OCI-LY1 (cell line): ENCODE measurements around the gene FYB1.

Source experiments
- H2AFZ ChIP-seq: fragments of 200-600 bp; sonication (generic), shearing (Covaris generic); 2 replicates; pipeline ENCODE4 v1.6.0; 2014; ENCODE audit warnings: antibody characterized with exemption, mild to moderate bottlenecking, low read length
- H3F3A ChIP-seq: fragments of 200-600 bp; sonication (generic), shearing (Covaris generic); 2 replicates; pipeline ENCODE4 v1.6.0; 2014; ENCODE audit warnings: mild to moderate bottlenecking, antibody characterized with exemption, low read length, moderate library complexity; ENCODE audit not compliant: insufficient read depth
- H3K27ac ChIP-seq: fragments of 200-600 bp; sonication (generic); 2 replicates; pipeline ENCODE4 v1.5.1; 2014; ENCODE audit warnings: low read length, mixed run types, mild to moderate bottlenecking, low read depth; ENCODE audit not compliant: poor library complexity, severe bottlenecking
- H3K27me3 ChIP-seq: fragments of 200-600 bp; sonication (generic); 2 replicates; pipeline ENCODE4 v1.6.0; 2014; ENCODE audit warnings: antibody characterized with exemption, mild to moderate bottlenecking, low read length, moderate library complexity; ENCODE audit not compliant: insufficient read depth
- H3K36me3 ChIP-seq: fragments of 200-600 bp; sonication (generic); 2 replicates; pipeline ENCODE4 v1.6.1; 2014; ENCODE audit warnings: mild to moderate bottlenecking, antibody characterized with exemption, low read length, moderate library complexity, mixed read lengths; ENCODE audit not compliant: insufficient read depth
- H3K4me1 ChIP-seq: fragments of 200-600 bp; sonication (generic); 2 replicates; pipeline ENCODE4 v1.5.1; 2014; ENCODE audit warnings: mild to moderate bottlenecking, low read length, moderate library complexity; ENCODE audit not compliant: insufficient read depth, severe bottlenecking
- H3K4me2 ChIP-seq: fragments of 200-600 bp; sonication (generic), shearing (Covaris generic); 2 replicates; pipeline ENCODE4 v1.6.1; 2014; ENCODE audit warnings: low read length
- H3K4me3 ChIP-seq: fragments of 200-600 bp; sonication (generic); 2 replicates; pipeline ENCODE4 v1.5.1; 2014; ENCODE audit warnings: low read length, low read depth, mild to moderate bottlenecking, mixed read lengths; ENCODE audit not compliant: poor library complexity, severe bottlenecking
- H3K79me2 ChIP-seq: fragments of 200-600 bp; shearing (Covaris generic); 2 replicates; pipeline ENCODE4 v1.6.1; 2016; ENCODE audit warnings: mixed run types, low read length, mixed read lengths; ENCODE audit not compliant: insufficient read depth
- H3K9ac ChIP-seq: fragments of 200-600 bp; sonication (generic), shearing (Covaris generic); 2 replicates; pipeline ENCODE4 v1.6.1; 2014; ENCODE audit warnings: mild to moderate bottlenecking, low read length, mixed read lengths
- H3K9me2 ChIP-seq: fragments of 200-600 bp; sonication (generic), shearing (Covaris generic); 2 replicates; pipeline ENCODE4 v1.6.1; 2014; ENCODE audit warnings: low read depth, mild to moderate bottlenecking, low read length, mixed read lengths
- H3K9me3 ChIP-seq: fragments of 200-600 bp; shearing (Covaris generic); 2 replicates; pipeline ENCODE4 v1.6.1; 2014; ENCODE audit warnings: low read length, mixed read lengths
- H4K20me1 ChIP-seq: fragments of 200-600 bp; sonication (generic), shearing (Covaris generic); 2 replicates; pipeline ENCODE4 v1.6.0; 2016; ENCODE audit warnings: mild to moderate bottlenecking, low read length; ENCODE audit not compliant: insufficient read depth
- CTCF ChIP-seq: fragments of 200-600 bp; sonication (generic), shearing (Covaris generic); IDR thresholded peaks from 2 replicates; pipeline ENCODE4 v1.5.1; 2017; ENCODE audit warnings: mild to moderate bottlenecking, antibody characterized with exemption, low read length, moderate library complexity, mixed read lengths
- EZH2 ChIP-seq: fragments of 200-600 bp; sonication (generic), shearing (Covaris generic); IDR thresholded peaks from 2 replicates; pipeline ENCODE4 v1.8.0; 2017; ENCODE audit warnings: borderline replicate concordance, mixed run types, mild to moderate bottlenecking, antibody characterized with exemption, low read length, moderate library complexity, mixed read lengths

FYB1 gene

GRCh38 chr5:39072925-39073766, 146.2 kb downstream of the FYB1 start:
- no peaks in the 10 kb centered on the region for H4K20me1 ChIP-seq
- H3K4me1 ChIP-seq = peaks cover 42% of the 10 kb centered on the region
- no peak for TF ChIP-seq CTCF
- TF ChIP-seq EZH2 = no peak
- H3K9me2 ChIP-seq = no peaks in the 10 kb centered on the region
- H3K9me3 ChIP-seq = 0 out of 2 replicates have a peak, but pooled peaks cover 2% of the 10 kb centered on the region
- peak overlapping the region; percentile 96 for H3K9ac ChIP-seq
- peaks cover 23% of the 10 kb centered on the region for H3K36me3 ChIP-seq
- no peaks in the 10 kb centered on the region for H3K27me3 ChIP-seq
- no peaks in the 10 kb centered on the region for H3F3A ChIP-seq
- peak overlapping the region; percentile 80 for H3K4me2 ChIP-seq
- H3K27ac ChIP-seq = peak overlapping the region; percentile 77
- H2AFZ ChIP-seq = no peak overlapping the region
- peaks cover 52% of the 10 kb centered on the region for H3K79me2 ChIP-seq
- H3K4me3 ChIP-seq = peak overlapping the region; percentile 96

GRCh38 chr5:39068099-39068498, 151.3 kb downstream of the FYB1 start:
- H3K27ac ChIP-seq = no peak overlapping the region

GRCh38 chr5:39064450-39064849, 154.9 kb downstream of the FYB1 start:
- H4K20me1 ChIP-seq = no peaks in the 10 kb centered on the region
- H3K4me3 ChIP-seq = no peak overlapping the region
- peaks cover 89% of the 10 kb centered on the region for H3K79me2 ChIP-seq
- H2AFZ ChIP-seq = no peak overlapping the region
- H3K9me3 ChIP-seq = peaks cover 20% of the 10 kb centered on the region
- no peak for TF ChIP-seq EZH2
- no peak for TF ChIP-seq CTCF
- no peaks in the 10 kb centered on the region for H3K9me2 ChIP-seq
- no peaks in the 10 kb centered on the region for H3K27me3 ChIP-seq
- H3K9ac ChIP-seq = no peak overlapping the region
- H3K4me2 ChIP-seq = no peak overlapping the region
- H3K4me1 ChIP-seq = no peaks in the 10 kb centered on the region
- no peaks in the 10 kb centered on the region for H3F3A ChIP-seq
- H3K36me3 ChIP-seq = peaks cover 62% of the 10 kb centered on the region
- no peak overlapping the region for H3K27ac ChIP-seq

More at GRCh38 chr5:39068099-39068498, 151.3 kb downstream of the FYB1 start:
- peaks cover 15% of the 10 kb centered on the region for H3K4me1 ChIP-seq
- no peaks in the 10 kb centered on the region for H3F3A ChIP-seq
- no peak overlapping the region for H3K4me2 ChIP-seq
- TF ChIP-seq CTCF = no peak
- TF ChIP-seq EZH2 = no peak
- no peaks in the 10 kb centered on the region for H3K9me2 ChIP-seq
- H2AFZ ChIP-seq = no peak overlapping the region
- H3K27me3 ChIP-seq = no peaks in the 10 kb centered on the region
- H4K20me1 ChIP-seq = no peaks in the 10 kb centered on the region
- H3K79me2 ChIP-seq = peaks cover 89% of the 10 kb centered on the region
- peaks cover 20% of the 10 kb centered on the region for H3K9me3 ChIP-seq
- H3K36me3 ChIP-seq = peaks cover 61% of the 10 kb centered on the region
- no peak overlapping the region for H3K4me3 ChIP-seq
- no peak overlapping the region for H3K9ac ChIP-seq
